ENCODE measurements around the gene TRAPPC3. TPM values are rescaled to one million over a fixed set of nuclear protein-coding genes. Genes with fewer than 3 reads are reported as not detected.

TRAPPC3 gene
- total RNA-seq, 1 donor from 2014 or later: 63.1 TPM

GRCh38 chr1:36135796-36136195 is 13.5 kb downstream of the TRAPPC3 start:
- no peak for TF ChIP-seq CTCF (IDR thresholded peaks at IDR 0.05)
- H3K4me1 ChIP-seq: peaks cover 34% of the 10 kb centered on the region
- DNase-seq: no peak

GRCh38 chr1:36135330-36135667 is 14.0 kb downstream of the TRAPPC3 start:
- H3K27me3 ChIP-seq: no peaks in the 10 kb centered on the region
- intact Hi-C loops (cut with DNase I): no loop called here
- peak overlapping the region; percentile 14 for H3K27ac ChIP-seq
- no peaks in the 10 kb centered on the region for H3K9me3 ChIP-seq
- H3K4me3 ChIP-seq: no peak overlapping the region
- no peak for ATAC-seq
- TF ChIP-seq CTCF (IDR thresholded peaks at IDR 0.05): no peak
- peaks cover 39% of the 10 kb centered on the region for H3K36me3 ChIP-seq
- no peak for DNase-seq
- H3K4me1 ChIP-seq: peaks cover 30% of the 10 kb centered on the region

More at GRCh38 chr1:36135796-36136195, 13.5 kb downstream of the TRAPPC3 start:
- no peaks in the 10 kb centered on the region for H3K9me3 ChIP-seq
- no peak overlapping the region for H3K4me3 ChIP-seq
- peak overlapping the region; percentile 47 for H3K27ac ChIP-seq
- H3K36me3 ChIP-seq: peaks cover 39% of the 10 kb centered on the region
- no peaks in the 10 kb centered on the region for H3K27me3 ChIP-seq
- ATAC-seq: peak; percentile 50
- intact Hi-C loops (cut with DNase I): no loop called here

GRCh38 chr1:36134505-36135329 is 14.6 kb downstream of the TRAPPC3 start:
- intact Hi-C loops (cut with DNase I): no loop called here
- no peak overlapping the region for H3K4me3 ChIP-seq
- no peaks in the 10 kb centered on the region for H3K9me3 ChIP-seq
- H3K27ac ChIP-seq: peak overlapping the region; percentile 14
- H3K4me1 ChIP-seq: peaks cover 25% of the 10 kb centered on the region
- peak; percentile 69 for TF ChIP-seq CTCF (IDR thresholded peaks at IDR 0.05)
- H3K27me3 ChIP-seq: no peaks in the 10 kb centered on the region
- H3K36me3 ChIP-seq: peaks cover 34% of the 10 kb centered on the region
- ATAC-seq (peak; percentile 73), DNase-seq (no peak)

GRCh38 chr1:36134031-36134430 is 15.3 kb downstream of the TRAPPC3 start:
- ATAC-seq (no peak), DNase-seq (no peak)
- no peak overlapping the region for H3K27ac ChIP-seq
- no peak for TF ChIP-seq CTCF (IDR thresholded peaks at IDR 0.05)
- H3K27me3 ChIP-seq: no peaks in the 10 kb centered on the region
- H3K36me3 ChIP-seq: peaks cover 27% of the 10 kb centered on the region
- no peaks in the 10 kb centered on the region for H3K9me3 ChIP-seq
- H3K4me1 ChIP-seq: peaks cover 25% of the 10 kb centered on the region
- no peak overlapping the region for H3K4me3 ChIP-seq
- intact Hi-C loops (cut with DNase I): no loop called here

GRCh38 chr1:36133484-36133883 is 15.8 kb downstream of the TRAPPC3 start:
- intact Hi-C loops (cut with DNase I): no loop called here
- DNase-seq (no peak), ATAC-seq (peak; percentile 50)
- Histone ChIP-seq H3K27ac (no peak overlapping the region), H3K27me3 (no peaks in the 10 kb centered on the region), H3K36me3 (peaks cover 23% of the 10 kb centered on the region), H3K4me3 (no peak overlapping the region), H3K4me1 (peaks cover 25% of the 10 kb centered on the region), H3K9me3 (no peaks in the 10 kb centered on the region)
- no peak for TF ChIP-seq CTCF (IDR thresholded peaks at IDR 0.05)

All from upper lobe of right lung (tissue), 1 donor.